GM10248 (cell line): ENCODE measurements around the gene TPCN1.

Experiments
- CTCF ChIA-PET: fragments of 300-600 bp; sonication (Branson Sonifier 250); formaldehyde crosslinking; extraction: SDS; loops from one replicate; lab custom pipeline; 2021; ENCODE audit warnings: antibody characterized with exemption; lab: Yijun Ruan, JAX
- POLR2A ChIA-PET: fragments of 350-650 bp; sonication (Branson Sonifier 250); formaldehyde crosslinking; extraction: SDS; loops from one replicate; lab custom pipeline; 2020; ENCODE audit warnings: antibody characterized with exemption; lab: Yijun Ruan, JAX
- DNase-seq: peaks from one replicate; pipeline ENCODE4 v3.0.0; 2012; ENCODE audit errors: extremely low spot score
- CTCF ChIP-seq: IDR thresholded peaks from 2 replicates; pipeline ENCODE4 v1.5.1; 2012; ENCODE audit warnings: mild to moderate bottlenecking, low read depth; ENCODE audit errors: extremely low read depth, missing control alignments, control extremely low read depth

TPCN1 gene

GRCh38 chr12:113207613-113208040 is 13.6 kb upstream of the TPCN1 start:
- DNase-seq: no peak
- CTCF ChIA-PET: interaction anchor here (1.0 to 1.9 kb wide), 4 partner anchors 10 to 15 kb away, joined by 4 to 6 read pairs (median 4); no protein-coding TSS in a partner anchor
- POLR2A ChIA-PET: interaction anchor here (2.5 kb wide), 1 partner anchor 15 kb away, joined by 25 read pairs; the partner anchor contains the start of gene TPCN1
- TF ChIP-seq CTCF: no peak

- peak; percentile 84 for DNase-seq
- CTCF ChIA-PET: interaction anchor here (1.0 to 1.9 kb wide), 5 partner anchors 9 to 19 kb away, joined by 3 to 6 read pairs (median 4); no protein-coding TSS in a partner anchor
- POLR2A ChIA-PET: interaction anchor here (2.5 kb wide), 1 partner anchor 14 kb away, joined by 25 read pairs; the partner anchor contains the start of gene TPCN1
These were observed 13.0 kb upstream of the TPCN1 start for GRCh38 chr12:113208041-113208934.

GRCh38 chr12:113211160-113211559 is 10.1 kb upstream of the TPCN1 start:
- DNase-seq: no peak
- POLR2A ChIA-PET: interaction anchor here (2.1 kb wide), 1 partner anchor 10 kb away, joined by 8 read pairs; the partner anchor contains the start of gene TPCN1
- CTCF ChIA-PET: interaction anchor here (0.8 kb wide), 1 partner anchor 16 kb away, joined by 3 read pairs; no protein-coding TSS in a partner anchor
- TF ChIP-seq CTCF: no peak

More at GRCh38 chr12:113208041-113208934, 13.0 kb upstream of the TPCN1 start:
- TF ChIP-seq CTCF: no peak

GRCh38 chr12:113214895-113215400 is 6.3 kb upstream of the TPCN1 start:
- ChIA-PET CTCF (no interaction called here), POLR2A (no interaction called here)
- TF ChIP-seq CTCF: no peak
- no peak for DNase-seq

- DNase-seq: no peak
- CTCF ChIA-PET: no interaction called here
- POLR2A ChIA-PET: no interaction called here
- no peak for TF ChIP-seq CTCF
These were observed 5.2 kb upstream of the TPCN1 start for GRCh38 chr12:113216027-113216426.

GRCh38 chr12:113220593-113221180 is 577 bp upstream of the TPCN1 start:
- CTCF ChIA-PET: interaction anchor here (0.9 to 1.6 kb wide), 5 partner anchors 8 to 23 kb away, joined by 3 to 7 read pairs (median 3); no protein-coding TSS in a partner anchor
- POLR2A ChIA-PET: interaction anchor here (0.7 to 3.9 kb wide), 10 partner anchors 9 to 48 kb away, joined by 3 to 25 read pairs (median 6); partner anchors contain the start of genes DDX54 and RITA1
- TF ChIP-seq CTCF: no peak
- no peak for DNase-seq
